HG03045 (cell line): ENCODE results near the gene NFKB1.
A peak's percentile ranks its signal among the peaks of the same experiment; 100 is the strongest.
"Not testable (repeated sequence)": the region's sequence is repeated elsewhere in the genome, so short reads cannot be mapped to it uniquely, and the experiment has no call there.

Experiments used
- ATAC-seq: cut with Tn5 transposase; IDR thresholded peaks from one replicate; pipeline ENCODE4 v1.9.1; 2021; ENCODE audit warnings: mild to moderate bottlenecking, moderate library complexity; ENCODE audit not compliant: unreplicated experiment

Gene NFKB1

DNA sequence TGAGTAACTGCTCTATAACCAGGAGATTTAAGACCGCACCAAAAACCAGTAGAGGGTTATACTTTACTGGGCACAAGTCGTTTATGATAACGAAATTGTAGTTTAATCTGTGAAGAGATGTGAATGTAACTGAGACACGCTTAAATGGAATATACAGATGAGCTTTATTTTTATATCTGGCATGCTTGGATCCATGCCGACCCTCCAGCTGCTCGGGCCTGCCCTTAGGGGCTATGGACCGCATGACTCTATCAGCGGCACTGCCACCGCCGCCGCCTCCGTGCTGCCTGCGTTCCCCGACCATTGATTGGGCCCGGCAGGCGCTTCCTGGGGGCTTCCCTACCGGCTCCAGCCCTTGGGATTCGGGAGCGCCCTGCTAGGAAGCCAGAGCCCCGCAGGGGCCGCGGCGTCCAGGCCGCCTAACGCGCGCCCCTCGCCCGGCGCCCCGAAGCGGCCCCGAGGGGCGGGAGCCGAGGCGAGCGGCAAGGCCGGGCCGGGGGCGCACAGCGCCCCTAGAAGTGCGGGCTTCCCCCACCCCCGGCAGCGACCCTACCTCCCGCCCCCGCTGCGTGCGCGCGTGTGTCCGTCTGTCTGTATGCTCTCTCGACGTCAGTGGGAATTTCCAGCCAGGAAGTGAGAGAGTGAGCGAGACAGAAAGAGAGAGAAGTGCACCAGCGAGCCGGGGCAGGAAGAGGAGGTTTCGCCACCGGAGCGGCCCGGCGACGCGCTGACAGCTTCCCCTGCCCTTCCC lies at the start of gene NFKB1:
Gene NFKB1 (plus strand): TSS at position 664 of the 751 bp plus-strand sequence. CDS start 24,160 bp downstream, outside the sequence.
- ATAC-seq: peak; percentile 71

GRCh38 chr4:102452854-102453253 lies 48.3 kb upstream of the NFKB1 start:
- ATAC-seq: no peak

DNA sequence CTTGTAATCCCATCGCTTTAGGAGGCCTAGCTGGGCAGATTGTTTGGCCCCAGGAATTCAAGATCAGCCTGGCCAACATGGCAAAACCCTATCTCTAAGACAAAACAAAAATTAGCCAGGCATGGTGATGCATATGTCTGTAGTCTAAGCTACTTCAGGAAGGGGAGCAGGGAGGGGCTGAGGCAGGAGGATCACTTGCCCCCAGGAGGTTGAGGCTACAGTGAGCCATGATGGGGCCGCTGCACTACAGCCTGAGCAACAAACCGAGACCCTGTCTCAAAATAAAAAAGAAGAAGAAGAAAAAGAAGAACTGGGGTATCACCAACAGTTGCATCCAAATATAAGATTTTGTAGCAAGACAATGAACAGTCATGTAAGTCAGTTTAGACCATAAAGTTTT lies 47.3 kb upstream of the NFKB1 start:
- ATAC-seq: no peak

- ATAC-seq: no peak
Measured at GRCh38 chr4:102454268-102454667, 46.9 kb upstream of the NFKB1 start.

GRCh38 chr4:102454981-102455685 lies 46.0 kb upstream of the NFKB1 start:
- no peak for ATAC-seq

- no peak for ATAC-seq
Measured at GRCh38 chr4:102455750-102456149, 45.4 kb upstream of the NFKB1 start.

DNA sequence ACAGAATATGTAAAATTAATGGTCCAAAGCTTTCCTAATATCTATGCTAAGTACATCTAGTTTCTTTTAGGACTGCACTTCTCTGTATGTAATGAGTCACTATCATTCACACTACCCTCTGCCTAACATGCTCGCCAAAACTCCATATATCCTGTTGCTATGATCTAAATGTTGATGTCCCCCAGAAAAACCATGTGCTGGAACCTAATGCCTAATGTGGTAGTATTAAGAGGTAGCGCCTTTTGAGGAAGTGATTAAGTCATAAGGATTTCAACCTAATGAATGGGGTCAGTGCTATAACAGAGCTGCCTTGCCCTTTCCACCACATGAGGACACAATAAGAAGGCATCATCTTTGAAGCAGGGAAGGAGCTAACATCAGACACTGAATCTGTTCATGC lies 34.9 kb upstream of the NFKB1 start:
- no peak for ATAC-seq

GRCh38 chr4:102469806-102470205 lies 31.4 kb upstream of the NFKB1 start:
- ATAC-seq: no peak

DNA sequence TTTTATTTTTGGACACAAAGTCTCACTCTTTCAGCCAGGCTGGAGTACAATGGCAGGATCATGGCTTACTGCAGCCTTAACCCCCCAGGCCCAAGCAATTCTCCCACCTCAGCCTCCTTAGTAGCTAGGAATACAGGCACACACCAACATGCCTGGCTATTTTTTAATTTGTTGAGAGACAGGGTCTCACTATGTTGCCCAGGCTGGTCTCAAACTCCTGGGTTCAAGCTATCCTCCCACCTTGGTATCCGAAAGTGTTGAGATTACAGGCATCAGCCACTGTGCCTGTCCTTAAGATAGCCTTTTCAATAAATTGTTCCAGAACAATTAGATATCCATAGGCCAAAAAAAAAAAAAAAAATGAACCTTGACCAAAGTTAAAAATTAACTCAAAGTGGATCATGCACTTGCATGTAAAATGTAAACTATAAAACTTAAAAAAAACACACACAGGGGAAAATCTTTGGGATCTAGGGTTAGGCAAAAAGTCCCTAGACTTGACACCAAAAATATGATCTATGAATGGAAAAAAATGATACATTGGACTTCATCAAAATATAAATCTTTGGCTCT lies 28.6 kb upstream of the NFKB1 start:
- ATAC-seq: no peak

- ATAC-seq: no peak
Measured at GRCh38 chr4:102473476-102473875, 27.7 kb upstream of the NFKB1 start.

DNA sequence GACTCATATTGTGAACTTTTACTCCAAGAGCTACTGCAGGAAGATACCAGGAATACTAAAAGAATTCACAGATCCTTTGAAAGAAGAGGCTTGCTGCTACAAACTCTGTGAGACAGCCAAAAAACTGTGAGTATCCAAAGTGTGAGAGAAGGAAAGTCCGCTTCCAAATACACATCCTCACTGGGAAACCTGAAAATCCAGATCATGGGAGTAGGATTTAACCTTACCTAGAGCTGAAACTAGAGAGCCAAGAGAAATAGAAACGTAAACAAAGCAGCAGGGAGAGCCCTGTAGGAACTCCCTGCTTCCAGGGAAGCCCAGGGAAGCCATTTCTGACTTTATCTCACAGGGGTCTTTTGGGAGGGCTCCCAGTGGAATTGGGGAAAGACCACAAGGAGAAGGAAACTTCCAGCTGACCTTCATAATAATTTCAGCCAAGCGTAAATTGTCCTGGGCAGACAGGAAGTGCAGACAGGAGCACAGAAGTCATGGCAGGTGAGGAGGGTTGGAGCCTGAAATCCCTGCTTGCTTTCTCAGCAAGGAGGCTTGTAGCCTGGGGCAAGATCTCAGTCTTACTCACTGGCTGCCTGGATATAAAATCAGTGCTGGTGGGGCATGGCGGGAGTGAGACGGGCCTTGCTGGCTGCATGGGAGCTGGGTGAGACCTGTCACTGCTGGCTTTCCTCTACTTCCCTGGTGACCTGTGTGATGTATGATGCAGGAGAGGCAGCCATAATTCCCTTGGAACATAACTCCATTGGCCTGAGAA lies 26.2 kb upstream of the NFKB1 start:
- no peak for ATAC-seq

- ATAC-seq: no peak
Measured at GRCh38 chr4:102477657-102478056, 23.5 kb upstream of the NFKB1 start.

DNA sequence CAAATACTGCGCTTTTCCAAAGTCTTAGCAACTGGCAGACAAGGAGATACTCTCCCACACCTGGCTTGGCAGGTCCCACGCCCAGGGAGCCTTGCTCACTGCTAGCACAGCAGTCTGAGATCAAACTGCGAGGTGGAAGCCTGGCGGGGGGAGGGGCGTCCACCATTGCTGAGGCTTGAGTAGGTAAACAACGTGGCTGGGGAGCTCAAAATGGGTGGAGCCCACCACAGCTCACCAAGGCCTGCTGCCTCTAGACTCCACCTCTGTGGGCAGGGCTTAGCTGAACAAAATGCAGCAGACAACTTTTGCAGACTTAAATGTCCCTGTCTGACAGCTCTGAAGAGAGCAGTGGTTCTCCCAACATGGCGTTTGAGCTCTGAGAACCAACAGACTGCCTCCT lies 23.0 kb upstream of the NFKB1 start:
- no peak for ATAC-seq

- ATAC-seq: not testable (repeated sequence)
Measured at GRCh38 chr4:102479832-102480231, 21.3 kb upstream of the NFKB1 start.

GRCh38 chr4:102483120-102483519 lies 18.0 kb upstream of the NFKB1 start:
- no peak for ATAC-seq

DNA sequence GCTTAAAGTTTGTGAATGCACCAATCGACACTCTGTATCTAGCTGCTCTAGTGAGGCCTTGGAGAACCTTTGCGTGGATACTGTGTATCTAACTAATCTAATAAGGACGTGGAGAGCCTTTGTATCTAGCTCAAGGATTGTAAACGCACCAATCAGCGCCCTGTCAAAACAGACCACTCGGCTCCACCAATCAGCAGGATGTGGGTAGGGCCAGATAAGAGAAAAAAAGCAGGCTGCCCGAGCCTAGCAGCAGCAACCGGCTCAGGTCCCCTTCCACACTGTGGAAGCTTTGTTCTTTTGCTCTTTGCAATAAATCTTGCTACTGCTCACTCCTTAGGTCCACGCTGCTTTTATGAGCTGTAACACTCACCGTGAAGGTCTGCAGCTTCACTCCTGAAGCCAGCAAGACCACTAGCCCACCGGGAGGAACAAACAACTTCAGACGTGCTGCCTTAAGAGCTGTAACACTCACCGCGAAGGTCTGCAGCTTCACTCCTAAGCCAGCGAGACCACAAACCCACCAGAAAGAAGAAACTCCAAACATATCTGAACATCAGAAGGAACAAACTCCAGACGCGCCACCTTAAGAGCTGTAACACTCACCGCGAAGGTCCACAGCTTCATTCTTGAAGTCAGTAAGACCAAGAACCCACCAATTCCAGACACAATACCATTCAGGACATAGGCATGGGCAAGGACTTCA lies 17.0 kb upstream of the NFKB1 start:
- not testable (repeated sequence) for ATAC-seq

DNA sequence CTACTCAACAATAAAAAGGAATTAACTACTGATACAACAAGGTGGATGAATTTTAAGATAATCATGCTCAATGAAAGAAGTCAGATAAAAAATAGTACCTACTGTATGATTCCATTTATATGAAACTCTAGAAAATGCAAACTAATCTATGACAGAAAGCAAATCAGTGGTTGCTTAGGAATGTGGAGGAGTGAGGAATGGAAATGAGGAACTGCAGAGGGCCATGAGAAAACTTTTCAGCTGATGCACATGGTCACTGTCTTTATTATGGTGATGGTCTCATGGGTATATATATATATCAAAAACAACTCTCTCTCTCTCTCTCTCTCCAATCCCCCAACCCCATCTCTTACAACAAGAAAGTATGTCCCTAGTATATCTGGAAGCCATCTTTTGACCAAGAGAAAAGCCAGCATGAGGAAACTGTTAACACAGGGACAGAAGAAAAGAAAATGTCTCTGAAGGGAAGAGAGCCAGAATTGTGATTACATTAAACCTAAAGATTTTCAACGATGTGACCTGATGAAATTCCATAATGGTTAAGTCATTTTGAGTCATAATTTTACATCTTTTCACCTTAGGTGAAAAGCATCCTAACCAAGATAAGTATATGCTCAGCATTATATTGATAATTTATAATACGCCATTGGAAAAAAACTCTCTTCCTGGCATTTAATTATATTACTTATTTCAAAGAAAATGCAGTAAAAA lies 8.5 kb upstream of the NFKB1 start:
- no peak for ATAC-seq

GRCh38 chr4:102493257-102493656 lies 7.9 kb upstream of the NFKB1 start:
- no peak for ATAC-seq

DNA sequence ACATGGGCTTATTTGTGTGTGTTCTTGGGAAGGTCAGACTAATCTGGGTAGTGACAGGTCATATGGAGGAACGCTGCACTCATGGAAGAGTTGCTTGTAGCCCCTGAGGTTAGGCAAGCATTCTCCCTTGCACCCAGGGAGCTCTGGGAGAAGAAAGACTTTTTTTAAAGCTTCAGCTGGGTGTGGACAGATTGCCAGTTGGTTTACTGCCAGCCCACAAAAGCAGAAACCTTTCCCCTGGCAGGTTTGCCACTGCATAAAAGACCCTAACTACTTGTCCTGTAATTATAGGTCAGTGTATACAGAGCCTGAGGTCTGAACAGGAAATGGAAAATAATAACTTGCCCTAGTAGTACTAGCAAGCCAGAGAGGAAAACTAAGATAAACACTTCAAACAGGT lies 7.4 kb upstream of the NFKB1 start:
- no peak for ATAC-seq

DNA sequence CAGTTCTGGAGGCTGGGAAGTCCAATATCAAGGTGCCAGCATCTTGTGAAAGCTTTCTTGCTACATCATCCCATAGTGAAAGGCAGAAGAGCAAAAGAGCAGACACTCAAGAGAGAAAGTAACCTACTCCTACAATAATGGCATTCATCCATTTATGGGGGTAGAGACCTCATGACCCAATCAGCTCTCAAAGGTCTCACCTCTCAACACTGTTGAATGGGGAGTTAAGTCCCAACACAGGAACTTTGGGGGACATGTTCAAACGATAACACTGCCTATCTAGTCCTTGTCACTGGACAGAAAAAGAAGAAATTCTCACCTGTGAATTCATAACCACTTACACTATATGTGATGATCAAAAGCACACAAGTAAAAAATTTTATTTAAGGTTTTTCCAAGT lies 6.6 kb upstream of the NFKB1 start:
- no peak for ATAC-seq
